ENCODE measurements around the gene DSC1.

The DSC1 gene

DNA sequence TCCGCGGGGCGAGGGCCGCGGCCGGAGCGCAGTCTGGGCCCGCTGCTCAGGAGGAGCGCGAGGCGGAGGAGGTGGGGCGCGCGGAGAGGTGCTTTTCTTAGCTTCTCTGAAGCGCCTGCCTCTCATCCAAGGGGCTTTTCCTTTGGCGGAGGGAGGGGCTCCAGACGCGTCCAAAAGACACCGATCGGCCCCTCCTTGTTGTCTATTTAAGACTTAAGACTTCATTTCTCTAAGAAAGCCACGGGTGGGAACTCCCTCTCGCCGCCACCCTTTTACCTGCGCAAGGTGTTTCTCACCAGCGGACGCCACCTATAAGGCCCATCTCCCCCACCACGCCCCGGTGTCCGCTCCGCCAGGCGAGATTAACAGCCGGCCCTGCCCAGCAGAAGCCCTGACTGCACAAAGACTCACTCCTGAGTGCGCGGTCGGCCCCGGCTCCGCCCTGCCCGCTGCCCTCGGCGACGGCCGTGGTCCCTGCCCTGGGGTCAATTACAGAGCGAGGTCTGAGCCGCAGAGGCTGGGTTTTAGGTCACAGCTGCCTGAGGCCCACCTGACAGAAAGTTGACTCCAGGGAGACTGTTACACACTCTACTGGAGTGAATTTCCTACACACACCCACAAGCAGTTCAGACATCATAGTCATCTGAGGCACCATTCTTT lies 60.5 kb downstream of the DSC1 start, which contains the start of gene DSC2:
TSS of gene DSC2 (minus strand) at position 397 of the 660 bp plus-strand sequence. CDS start 450 bp downstream, outside the sequence.
- no peak for DNase-seq

- DNase-seq = no peak
Measured at GRCh38 chr18:31101183-31102024, 61.3 kb downstream of the DSC1 start.

GRCh38 chr18:31100436-31101182 lies 62.0 kb downstream of the DSC1 start:
- no peak for DNase-seq

DNA sequence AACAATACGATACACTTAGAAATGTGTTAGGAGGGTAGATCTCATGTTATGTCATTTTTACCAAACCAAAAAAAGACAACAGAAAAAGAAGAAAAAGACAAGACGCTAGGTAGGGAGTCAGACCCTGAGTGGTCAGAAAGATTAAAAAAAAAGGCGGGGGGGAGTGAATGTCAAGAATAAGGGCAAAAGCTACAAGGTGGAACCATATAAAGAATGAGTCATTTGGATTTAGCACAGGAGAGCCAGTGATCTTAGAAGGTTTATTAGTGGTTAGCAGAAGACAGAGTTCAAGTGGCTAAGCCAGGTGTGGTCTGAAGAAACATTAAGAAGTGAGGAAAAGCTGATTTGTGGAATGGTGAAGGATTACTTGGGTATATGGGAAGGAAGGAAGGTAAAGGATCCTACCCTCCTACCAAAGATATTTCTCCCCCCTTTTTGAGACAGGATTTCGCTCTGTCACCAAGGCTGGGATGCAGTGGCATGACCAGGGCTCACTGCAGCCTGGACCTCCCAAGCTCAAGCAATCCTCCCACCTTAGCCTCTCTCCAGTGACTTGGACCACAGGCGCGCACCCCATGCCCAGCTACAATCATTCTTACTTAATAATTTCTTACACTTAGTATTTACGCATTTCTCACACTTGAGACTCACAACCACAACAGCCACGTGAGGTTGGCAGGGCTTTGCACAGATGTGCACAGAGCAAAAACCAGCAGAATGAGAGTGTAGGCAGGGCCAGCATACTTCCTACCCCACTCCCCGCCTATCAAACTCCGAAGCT lies 63.0 kb downstream of the DSC1 start:
- no peak for DNase-seq

DNA sequence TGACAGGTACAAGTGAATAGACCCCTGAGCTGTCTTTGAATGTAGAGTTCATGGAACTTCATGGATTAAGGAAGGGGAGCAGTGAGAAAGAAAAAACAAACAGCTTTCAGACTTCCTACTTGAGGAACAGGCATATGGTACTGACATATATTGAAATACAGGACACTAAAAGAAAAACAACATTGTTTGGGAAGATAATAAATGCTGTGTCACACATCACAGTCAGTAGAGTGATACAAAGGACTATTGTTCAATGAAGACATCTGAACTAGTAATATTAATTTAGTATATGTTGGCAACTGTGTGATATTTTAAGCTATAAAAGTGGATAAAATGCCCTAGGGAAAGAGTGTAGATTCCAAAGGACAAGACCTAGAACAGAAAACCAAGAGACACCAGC lies 63.8 kb downstream of the DSC1 start:
- DNase-seq = no peak

DNA sequence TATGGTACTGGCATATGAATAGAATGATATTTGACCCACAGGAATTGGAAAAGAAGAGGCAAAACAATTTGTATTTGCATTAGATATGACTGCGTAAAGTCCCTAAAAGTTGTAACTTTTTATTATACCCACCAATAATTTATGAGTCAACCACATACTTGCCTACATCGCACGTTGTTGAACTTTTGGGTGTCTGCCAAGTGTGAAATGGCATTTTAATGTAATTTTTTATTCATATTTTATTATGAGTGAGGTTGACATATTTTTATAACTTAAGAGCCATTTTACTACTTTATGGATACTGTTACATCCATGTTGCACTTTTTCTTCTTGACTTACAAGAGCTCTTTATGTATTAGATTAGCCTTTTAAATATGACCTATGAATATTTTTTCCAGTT lies 65.0 kb downstream of the DSC1 start:
- DNase-seq = no peak

DNA sequence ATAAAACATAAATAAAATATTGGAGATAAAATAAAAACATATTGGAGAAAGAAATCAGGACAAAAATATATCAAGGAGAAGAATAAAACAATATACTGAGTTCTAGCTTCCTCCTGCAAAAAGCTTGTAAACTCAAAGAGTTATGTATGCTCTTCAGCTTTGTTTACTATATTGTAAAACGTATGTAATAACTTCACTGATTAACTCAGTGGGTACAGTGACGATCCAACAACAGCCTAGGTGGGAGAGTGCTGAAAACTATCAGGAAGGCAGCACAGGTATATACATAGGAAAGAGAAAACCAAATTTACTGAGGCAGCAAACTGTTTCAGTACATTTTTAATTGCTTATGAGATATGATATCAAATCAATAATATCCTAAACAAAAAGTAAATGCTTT lies 68.8 kb downstream of the DSC1 start:
- DNase-seq = no peak

DNA sequence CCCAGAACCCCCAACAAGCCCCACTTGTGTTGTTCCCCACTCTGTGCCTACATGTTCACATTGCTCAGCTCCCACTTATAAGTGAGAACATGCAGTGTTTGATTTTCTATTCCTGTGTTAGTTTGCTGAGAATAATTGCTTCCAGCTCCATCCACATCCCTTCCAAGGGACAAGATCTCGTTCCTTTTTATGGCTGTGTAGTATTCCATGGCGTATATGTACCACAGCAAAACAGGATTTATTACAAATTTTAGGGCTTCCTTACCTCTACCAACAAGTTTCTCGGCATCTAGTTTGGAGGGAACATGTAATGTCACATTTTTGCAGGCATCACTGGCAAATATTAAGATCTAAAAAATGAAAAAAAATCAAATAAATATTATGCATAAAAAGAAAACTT lies 69.4 kb downstream of the DSC1 start:
- no peak for DNase-seq

DNA sequence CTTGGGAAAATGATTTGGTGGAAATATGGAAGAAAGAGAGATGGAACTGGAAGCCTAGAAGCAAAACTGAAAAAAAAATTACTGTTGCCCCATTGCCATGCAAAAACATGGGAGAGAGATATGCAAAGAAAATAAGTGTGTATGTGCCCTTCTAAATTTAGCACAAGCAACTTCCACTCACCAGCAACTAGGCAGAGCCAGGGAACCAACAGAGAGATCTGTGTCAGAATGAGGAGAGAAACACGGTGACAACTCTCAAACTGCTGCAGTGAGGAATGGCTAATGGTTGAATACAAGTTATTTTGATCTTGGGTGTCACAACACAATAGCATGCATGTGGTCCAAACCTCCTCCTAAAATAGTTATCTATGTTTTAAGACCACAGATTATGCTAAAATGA lies 71.3 kb downstream of the DSC1 start:
- DNase-seq = no peak

DNA sequence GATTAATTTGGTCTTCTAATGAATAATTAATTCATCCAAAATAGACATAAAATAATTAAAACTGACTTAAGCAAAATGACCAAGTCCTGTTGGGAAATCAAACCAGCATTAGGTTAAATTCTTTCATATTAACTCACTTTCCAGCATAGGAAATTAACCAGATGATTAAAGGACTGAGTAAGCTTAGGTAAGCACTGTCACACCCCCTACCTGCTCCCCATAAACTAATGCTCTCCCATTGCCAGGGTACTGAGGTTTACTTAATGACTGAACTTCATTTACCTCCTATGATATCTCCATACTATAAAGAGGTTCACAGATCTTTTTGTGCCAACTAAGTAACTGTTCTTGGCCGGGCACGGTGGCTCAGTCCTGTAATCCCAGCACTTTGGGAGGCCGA lies 74.1 kb downstream of the DSC1 start:
- no peak for DNase-seq

DNA sequence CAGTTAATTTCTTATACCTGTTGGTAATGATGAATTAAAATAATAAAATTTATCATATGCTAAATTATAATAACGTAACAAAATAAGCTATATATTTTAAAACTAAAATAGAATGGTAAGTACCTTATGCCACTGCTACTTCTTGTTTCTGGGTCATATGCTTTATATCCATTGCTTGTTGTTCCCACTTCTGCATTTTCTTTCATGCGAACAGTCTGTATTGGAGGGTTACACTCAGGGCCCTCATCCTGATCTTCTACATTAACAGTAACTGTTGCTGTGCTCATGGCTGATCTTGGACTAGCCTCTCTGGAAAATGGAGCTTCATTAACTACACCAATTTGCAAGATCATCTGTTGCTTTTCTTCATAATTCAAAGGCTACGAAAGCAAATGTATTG lies 82.7 kb downstream of the DSC1 start:
- no peak for DNase-seq
